Stomach (tissue), 9 donors: Measurements from ENCODE around the gene SPATS1. TPM values are rescaled to one million over a fixed set of nuclear protein-coding genes. Genes with fewer than 3 reads are reported as not detected.
"Not testable (repeated sequence)": the region's sequence is repeated elsewhere in the genome, so short reads cannot be mapped to it uniquely, and the experiment has no call there.

Experiments used
- DNase-seq, 2 donors: peaks; one replicate each; pipeline versions ENCODE4 v3.0.0 to v3.0.0-alpha.2; 2013 to 2019
- H3K27ac ChIP-seq, 5 donors: fragments of 200-600 bp in 4 of 5; sonication (generic) in 4 of 5; one replicate each; pipeline ENCODE4 v1.5.1; 2013 to 2019; ENCODE audit warnings: mild to moderate bottlenecking in 1 of 5, moderate library complexity in 1 of 5
- H3K27me3 ChIP-seq, 3 donors: fragments of 200-600 bp; sonication (generic); one replicate each; pipeline ENCODE4 v1.5.1; 2017 to 2019; ENCODE audit warnings: mixed run types in 1 of 3
- H3K36me3 ChIP-seq, 4 donors: fragments of 200-600 bp; sonication (generic); 1 replicate in 3 of 4; 2 replicates in 1 of 4; pipeline ENCODE4 v1.5.1; 2016 to 2019
- H3K4me1 ChIP-seq, 4 donors: fragments of 200-600 bp; sonication (generic); one replicate each; pipeline ENCODE4 v1.5.1; 2016 to 2019
- H3K4me3 ChIP-seq, 4 donors: fragments of 200-600 bp; sonication (generic) in 3 of 4; one replicate each; pipeline ENCODE4 v1.5.1; 2016 to 2019; ENCODE audit warnings: mild to moderate bottlenecking in 1 of 4
- H3K9me3 ChIP-seq, 4 donors: fragments of 200-600 bp; sonication (generic); one replicate each; pipeline ENCODE4 v1.5.1; 2016 to 2019
- EP300 ChIP-seq: sonication (generic); formaldehyde crosslinking; IDR thresholded peaks from one replicate; pipeline ENCODE4 v1.6.1; 2017; ENCODE audit warnings: antibody characterized with exemption
- POLR2A ChIP-seq, 4 donors: fragments of 450-650 bp; IDR thresholded peaks; one replicate each; pipeline ENCODE4 v1.6.1; 2016; ENCODE audit warnings: antibody characterized with exemption in 4 of 4, control low read depth in 2 of 4, mild to moderate bottlenecking in 1 of 4, moderate library complexity in 1 of 4
- POLR2AphosphoS5 ChIP-seq, 3 donors: sonication (generic); formaldehyde crosslinking; IDR thresholded peaks; one replicate each; pipeline ENCODE4 v1.6.1; 2016; ENCODE audit warnings: antibody characterized with exemption in 3 of 3
- WGBS, 5 donors: extraction: QIAGEN DNeasy Blood & Tissue Kit in 3 of 5; methylation state at CpG; one replicate each; pipeline versions ENCODE4 v1.1.5 to v1.1.7; 2013 to 2018; 5-methylcytosine and 5-hydroxymethylcytosine counted together
- intact Hi-C: fragments of 100-400 bp; cut with DNase I; formaldehyde crosslinking; loops from one replicate; pipeline ENCODE4 v1.15.1; 2023; ENCODE audit warnings: low total_unique reads
- polyA plus RNA-seq, 3 donors: library from polyadenylated mRNA; stranded (reverse); fragments of 200-250 nt; gene quantifications; one replicate each; pipeline ENCODE4 v1.2.3, GENCODE V29; 2013
- total RNA-seq, 5 donors: library from RNA; depleted of rRNA; stranded (reverse); fragments of >200 nt; gene quantifications; one replicate each; pipeline versions ENCODE4 v1.1.0 to v1.2.3, GENCODE V29; 2014 to 2016
- TF ChIP-seq, protein P1 (sequence below), 7 experiments: fragments of 450-650 bp in 4 of 7; fragments of 200-600 bp in 3 of 7; sonication (generic) in 3 of 7; IDR thresholded peaks; one replicate each; pipeline ENCODE4 v1.5.1; 2016 to 2019; ENCODE audit warnings: antibody characterized with exemption in 7 of 7, control low read depth in 2 of 7, mild to moderate bottlenecking in 1 of 7
- donor health status: healthy with polysubstance abuse.
- donor health status: Bipolar disorder and iron deficiency.
- donor health status: healthy.

Gene SPATS1
- total and polyA plus RNA-seq, 8 donors = not detected

DNA sequence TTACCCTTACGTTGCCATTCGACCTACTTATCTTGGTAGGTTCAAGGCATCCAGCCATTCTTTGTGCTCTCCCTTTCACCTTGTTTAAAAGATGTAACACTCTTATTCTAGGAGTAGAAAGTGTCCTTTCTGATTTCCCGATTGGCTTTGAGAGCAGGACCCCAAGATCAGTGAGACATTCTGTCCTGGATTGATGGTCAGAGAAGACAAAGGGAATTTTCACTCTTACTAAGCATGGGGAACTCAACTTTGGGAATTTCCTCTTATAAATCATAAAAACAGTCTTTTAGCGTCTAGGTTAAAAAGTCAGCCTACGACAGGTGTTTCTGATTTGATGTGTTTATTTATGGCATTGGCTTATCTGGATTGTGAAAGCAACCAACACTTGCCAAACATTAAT, 26.5 kb upstream of the SPATS1 start:
- Histone ChIP-seq H3K27ac (no peak overlapping the region), H3K36me3 (peaks cover 4 to 9% (median 7%) of the 10 kb centered on the region in 4 donors), H3K4me3 (no peak overlapping the region), H3K9me3 (no peaks in the 10 kb centered on the region), H3K4me1 (peaks cover 6 to 16% (median 13%) of the 10 kb centered on the region in 4 donors), H3K27me3 (peaks cover 0 to 23% (median 6%) of the 10 kb centered on the region in 3 donors)
- intact Hi-C loops = no loop called here
- WGBS, 5 donors = 52 to 67% (median 61%) methylated on average over 5 of the region's 5 CpGs
- DNase-seq = no peak
- no peak for TF ChIP-seq POLR2A (IDR thresholded peaks at IDR 0.05)
- TF ChIP-seq, protein P1, sequence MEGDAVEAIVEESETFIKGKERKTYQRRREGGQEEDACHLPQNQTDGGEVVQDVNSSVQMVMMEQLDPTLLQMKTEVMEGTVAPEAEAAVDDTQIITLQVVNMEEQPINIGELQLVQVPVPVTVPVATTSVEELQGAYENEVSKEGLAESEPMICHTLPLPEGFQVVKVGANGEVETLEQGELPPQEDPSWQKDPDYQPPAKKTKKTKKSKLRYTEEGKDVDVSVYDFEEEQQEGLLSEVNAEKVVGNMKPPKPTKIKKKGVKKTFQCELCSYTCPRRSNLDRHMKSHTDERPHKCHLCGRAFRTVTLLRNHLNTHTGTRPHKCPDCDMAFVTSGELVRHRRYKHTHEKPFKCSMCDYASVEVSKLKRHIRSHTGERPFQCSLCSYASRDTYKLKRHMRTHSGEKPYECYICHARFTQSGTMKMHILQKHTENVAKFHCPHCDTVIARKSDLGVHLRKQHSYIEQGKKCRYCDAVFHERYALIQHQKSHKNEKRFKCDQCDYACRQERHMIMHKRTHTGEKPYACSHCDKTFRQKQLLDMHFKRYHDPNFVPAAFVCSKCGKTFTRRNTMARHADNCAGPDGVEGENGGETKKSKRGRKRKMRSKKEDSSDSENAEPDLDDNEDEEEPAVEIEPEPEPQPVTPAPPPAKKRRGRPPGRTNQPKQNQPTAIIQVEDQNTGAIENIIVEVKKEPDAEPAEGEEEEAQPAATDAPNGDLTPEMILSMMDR (IDR thresholded peaks at IDR 0.05) = no peak
- TF ChIP-seq POLR2AphosphoS5 (IDR thresholded peaks at IDR 0.05) = no peak
- no peak for TF ChIP-seq EP300

- Histone ChIP-seq H3K36me3 (peaks cover 0 to 4% (median 2%) of the 10 kb centered on the region in 4 donors), H3K27ac (no peak overlapping the region), H3K4me3 (no peak overlapping the region), H3K4me1 (peaks cover 6 to 15% (median 12%) of the 10 kb centered on the region in 4 donors), H3K27me3 (peaks cover 0 to 29% (median 6%) of the 10 kb centered on the region in 3 donors), H3K9me3 (no peaks in the 10 kb centered on the region)
- WGBS, 5 donors = 73 to 83% (median 78%) methylated on average over 8 to 12 of the region's 12 CpGs
- DNase-seq = no peak
- TF ChIP-seq, protein P1 (IDR thresholded peaks at IDR 0.05) = no peak
- no peak for TF ChIP-seq POLR2AphosphoS5 (IDR thresholded peaks at IDR 0.05)
- no peak for TF ChIP-seq EP300
- no peak for TF ChIP-seq POLR2A (IDR thresholded peaks at IDR 0.05)
- intact Hi-C loops = no loop called here
Observed at GRCh38 chr6:44316481-44316880, 26.0 kb upstream of the SPATS1 start.

DNA sequence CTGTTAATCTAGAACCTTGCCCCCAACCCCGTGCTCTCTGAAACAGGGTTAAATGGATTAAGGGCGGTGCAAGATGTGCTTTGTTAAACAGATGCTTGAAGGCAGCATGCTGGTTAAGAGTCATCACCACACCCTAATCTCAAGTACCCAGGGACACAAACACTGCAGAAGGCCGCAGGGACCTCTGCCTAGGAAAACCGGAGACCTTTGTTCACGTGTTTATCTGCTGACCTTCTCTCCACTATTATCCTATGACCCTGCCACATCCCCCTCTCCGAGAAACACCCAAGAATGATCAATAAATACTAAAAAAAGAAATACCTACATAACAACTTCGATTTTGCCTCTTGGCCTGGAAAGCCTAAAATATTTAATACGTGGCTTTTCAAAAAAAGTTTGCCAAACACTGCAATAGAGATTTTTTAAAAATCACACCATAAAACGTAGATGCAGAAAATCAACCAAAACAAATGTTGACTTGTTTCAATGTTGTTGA, 25.3 kb upstream of the SPATS1 start:
- H3K4me1 ChIP-seq, H3K9me3 ChIP-seq, H3K27ac ChIP-seq, DNase-seq, intact Hi-C loops, H3K4me3 ChIP-seq, H3K36me3 ChIP-seq: not testable (repeated sequence)
- peaks cover 0 to 31% (median 6%) of the 10 kb centered on the region in 3 donors for H3K27me3 ChIP-seq
- WGBS, 5 donors = 47 to 61% (median 52%) methylated on average over 9 of the region's 9 CpGs

- intact Hi-C loops = no loop called here
- no peak overlapping the region for H3K27ac ChIP-seq
- DNase-seq = no peak
- TF ChIP-seq, protein P1 (IDR thresholded peaks at IDR 0.05) = no peak
- TF ChIP-seq EP300 (no peak), POLR2AphosphoS5 (IDR thresholded peaks at IDR 0.05) (no peak), POLR2A (IDR thresholded peaks at IDR 0.05) (no peak)
- H3K4me3 ChIP-seq = no peak overlapping the region
- H3K4me1 ChIP-seq = no peaks in the 10 kb centered on the region
- no peaks in the 10 kb centered on the region for H3K36me3 ChIP-seq
- H3K27me3 ChIP-seq = peaks cover 0 to 34% (median 6%) of the 10 kb centered on the region in 3 donors
- H3K9me3 ChIP-seq = no peaks in the 10 kb centered on the region
- WGBS, 5 donors = 88 to 97% (median 93%) methylated on average over 3 of the region's 3 CpGs
Observed at GRCh38 chr6:44321210-44321609, 21.2 kb upstream of the SPATS1 start.

DNA sequence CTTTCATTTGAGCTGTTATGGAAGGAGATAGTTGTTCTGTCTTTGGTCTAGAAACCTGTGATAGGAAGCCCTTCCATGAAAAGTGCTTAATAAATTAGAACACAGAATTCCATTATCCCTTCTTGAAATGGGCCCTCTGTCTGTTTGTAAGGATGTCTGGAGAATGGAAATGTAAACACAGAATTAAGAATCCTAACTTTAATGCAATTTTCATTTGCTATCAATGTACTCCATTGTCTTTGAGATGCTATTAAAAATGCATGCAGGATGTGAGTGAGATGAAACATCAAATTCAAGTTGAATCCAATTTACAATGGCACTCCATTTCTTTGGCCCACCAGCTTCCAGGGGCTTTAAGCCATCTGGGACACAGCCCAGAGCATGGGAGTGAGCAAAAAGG, 15.4 kb upstream of the SPATS1 start:
- intact Hi-C loops = no loop called here
- H3K27ac ChIP-seq = no peak overlapping the region

More for the DNA sequence above, 15.4 kb upstream of the SPATS1 start:
- Histone ChIP-seq H3K27me3 (peaks cover 0 to 32% (median 0%) of the 10 kb centered on the region in 3 donors), H3K4me3 (no peak overlapping the region), H3K9me3 (no peaks in the 10 kb centered on the region), H3K36me3 (no peaks in the 10 kb centered on the region), H3K4me1 (no peaks in the 10 kb centered on the region)
- no peak for DNase-seq
- TF ChIP-seq EP300 (no peak), POLR2A (IDR thresholded peaks at IDR 0.05) (no peak), POLR2AphosphoS5 (IDR thresholded peaks at IDR 0.05) (no peak)
- TF ChIP-seq, protein P1 (IDR thresholded peaks at IDR 0.05) = no peak
